ENCODE results near the gene ANKRD44.

DNA sequence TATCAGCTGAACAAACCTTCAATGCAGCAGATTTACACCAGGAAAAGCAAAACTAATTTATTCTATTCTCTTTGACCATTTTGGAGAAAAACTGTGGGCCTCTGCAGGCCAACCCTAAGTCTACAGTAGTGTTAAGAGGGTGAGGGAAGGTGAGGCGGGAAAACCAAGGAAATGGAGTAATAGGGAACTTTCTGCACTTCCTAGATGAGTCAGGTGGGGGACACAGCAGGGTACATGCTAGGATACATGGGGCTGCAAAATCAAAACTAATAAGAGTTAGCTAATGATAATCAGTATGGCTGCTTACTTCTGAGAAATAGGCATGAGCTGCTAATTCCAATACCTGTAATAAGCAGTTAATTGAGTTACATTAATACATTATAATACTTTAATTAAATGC is 318.1 kb downstream of the ANKRD44 start:
- TF ChIP-seq CTCF (IDR thresholded peaks at IDR 0.05; ENCODE audit: borderline replicate concordance, extremely low read depth, low read length, poor library complexity, severe bottlenecking) = no peak
- TF ChIP-seq EZH2 (IDR thresholded peaks at IDR 0.05; ENCODE audit: borderline replicate concordance, low read depth, low read length, severe bottlenecking) = no peak
